ENCODE results near the gene GRM2.
A peak's percentile ranks its signal among the peaks of the same experiment; 100 is the strongest.

The GRM2 gene

GRCh38 chr3:51676102-51676640, 30.7 kb upstream of the GRM2 start:
- no peak overlapping the region for H3K4me3 Mint-ChIP-seq
- H3K27ac Mint-ChIP-seq: peak overlapping the region; percentile 68
- peaks cover 7% of the 10 kb centered on the region for H3K36me3 Mint-ChIP-seq
- H3K9me3 Mint-ChIP-seq (ENCODE audit: low read depth): no peaks in the 10 kb centered on the region
- H3K27me3 Mint-ChIP-seq: no peaks in the 10 kb centered on the region
- peaks cover 82% of the 10 kb centered on the region for H3K4me1 Mint-ChIP-seq (ENCODE audit: low read depth)

- H3K36me3 Mint-ChIP-seq: peaks cover 10% of the 10 kb centered on the region
- peaks cover 89% of the 10 kb centered on the region for H3K4me1 Mint-ChIP-seq (ENCODE audit: low read depth)
- peak overlapping the region; percentile 2 for H3K27ac Mint-ChIP-seq
- no peak overlapping the region for H3K4me3 Mint-ChIP-seq
- no peaks in the 10 kb centered on the region for H3K9me3 Mint-ChIP-seq (ENCODE audit: low read depth)
- H3K27me3 Mint-ChIP-seq: no peaks in the 10 kb centered on the region
These were observed 29.5 kb upstream of the GRM2 start for GRCh38 chr3:51677358-51677757.

- H3K4me3 Mint-ChIP-seq: no peak overlapping the region
- H3K27me3 Mint-ChIP-seq: no peaks in the 10 kb centered on the region
These were observed 28.7 kb upstream of the GRM2 start for GRCh38 chr3:51678186-51678585.

GRCh38 chr3:51678641-51679040, 28.2 kb upstream of the GRM2 start:
- Mint-ChIP-seq H3K27me3 (no peaks in the 10 kb centered on the region), H3K27ac (peak overlapping the region; percentile 41), H3K36me3 (peaks cover 10% of the 10 kb centered on the region), H3K4me3 (no peak overlapping the region), H3K9me3 (ENCODE audit: low read depth) (no peaks in the 10 kb centered on the region), H3K4me1 (ENCODE audit: low read depth) (peaks cover 89% of the 10 kb centered on the region)

More at GRCh38 chr3:51678186-51678585, 28.7 kb upstream of the GRM2 start:
- H3K4me1 Mint-ChIP-seq (ENCODE audit: low read depth): peaks cover 90% of the 10 kb centered on the region
- H3K27ac Mint-ChIP-seq: peak overlapping the region; percentile 2
- no peaks in the 10 kb centered on the region for H3K9me3 Mint-ChIP-seq (ENCODE audit: low read depth)
- peaks cover 10% of the 10 kb centered on the region for H3K36me3 Mint-ChIP-seq

- H3K27me3 Mint-ChIP-seq: no peaks in the 10 kb centered on the region
- H3K27ac Mint-ChIP-seq: peak overlapping the region; percentile 68
- H3K4me1 Mint-ChIP-seq (ENCODE audit: low read depth): peaks cover 89% of the 10 kb centered on the region
- H3K9me3 Mint-ChIP-seq (ENCODE audit: low read depth): no peaks in the 10 kb centered on the region
- peaks cover 10% of the 10 kb centered on the region for H3K36me3 Mint-ChIP-seq
- no peak overlapping the region for H3K4me3 Mint-ChIP-seq
These were observed 27.6 kb upstream of the GRM2 start for GRCh38 chr3:51679318-51679717.

- Mint-ChIP-seq H3K9me3 (ENCODE audit: low read depth) (no peaks in the 10 kb centered on the region), H3K27me3 (no peaks in the 10 kb centered on the region), H3K4me3 (no peak overlapping the region), H3K36me3 (peaks cover 9% of the 10 kb centered on the region), H3K4me1 (ENCODE audit: low read depth) (peaks cover 90% of the 10 kb centered on the region), H3K27ac (peak overlapping the region; percentile 68)
These were observed 27.1 kb upstream of the GRM2 start for GRCh38 chr3:51679777-51680176.

- no peak overlapping the region for H3K4me3 Mint-ChIP-seq
- no peaks in the 10 kb centered on the region for H3K27me3 Mint-ChIP-seq
- peaks cover 9% of the 10 kb centered on the region for H3K36me3 Mint-ChIP-seq
- peaks cover 90% of the 10 kb centered on the region for H3K4me1 Mint-ChIP-seq (ENCODE audit: low read depth)
- H3K9me3 Mint-ChIP-seq (ENCODE audit: low read depth): no peaks in the 10 kb centered on the region
- peak overlapping the region; percentile 68 for H3K27ac Mint-ChIP-seq
These were observed 26.7 kb upstream of the GRM2 start for GRCh38 chr3:51680196-51680595.

- H3K27me3 Mint-ChIP-seq: no peaks in the 10 kb centered on the region
- H3K4me3 Mint-ChIP-seq: peak overlapping the region; percentile 79
- H3K9me3 Mint-ChIP-seq (ENCODE audit: low read depth): no peaks in the 10 kb centered on the region
- peaks cover 8% of the 10 kb centered on the region for H3K36me3 Mint-ChIP-seq
- H3K27ac Mint-ChIP-seq: peak overlapping the region; percentile 37
- peaks cover 90% of the 10 kb centered on the region for H3K4me1 Mint-ChIP-seq (ENCODE audit: low read depth)
These were observed 26.1 kb upstream of the GRM2 start for GRCh38 chr3:51680663-51681230.

GRCh38 chr3:51681453-51681852, 25.4 kb upstream of the GRM2 start:
- H3K36me3 Mint-ChIP-seq: peaks cover 8% of the 10 kb centered on the region

GRCh38 chr3:51682079-51682478, 24.8 kb upstream of the GRM2 start:
- no peaks in the 10 kb centered on the region for H3K27me3 Mint-ChIP-seq
- peaks cover 10% of the 10 kb centered on the region for H3K36me3 Mint-ChIP-seq
- no peaks in the 10 kb centered on the region for H3K9me3 Mint-ChIP-seq (ENCODE audit: low read depth)
- H3K4me1 Mint-ChIP-seq (ENCODE audit: low read depth): peaks cover 91% of the 10 kb centered on the region
- H3K4me3 Mint-ChIP-seq: peak overlapping the region; percentile 79
- H3K27ac Mint-ChIP-seq: peak overlapping the region; percentile 87

More at GRCh38 chr3:51681453-51681852, 25.4 kb upstream of the GRM2 start:
- Mint-ChIP-seq H3K27me3 (no peaks in the 10 kb centered on the region), H3K9me3 (ENCODE audit: low read depth) (no peaks in the 10 kb centered on the region), H3K4me3 (peak overlapping the region; percentile 79), H3K27ac (peak overlapping the region; percentile 37), H3K4me1 (ENCODE audit: low read depth) (peaks cover 90% of the 10 kb centered on the region)

- H3K4me1 Mint-ChIP-seq (ENCODE audit: low read depth): peaks cover 94% of the 10 kb centered on the region
- no peaks in the 10 kb centered on the region for H3K9me3 Mint-ChIP-seq (ENCODE audit: low read depth)
- peaks cover 10% of the 10 kb centered on the region for H3K36me3 Mint-ChIP-seq
- peak overlapping the region; percentile 50 for H3K27ac Mint-ChIP-seq
- H3K27me3 Mint-ChIP-seq: no peaks in the 10 kb centered on the region
- no peak overlapping the region for H3K4me3 Mint-ChIP-seq
These were observed 24.3 kb upstream of the GRM2 start for GRCh38 chr3:51682526-51682925.

- Mint-ChIP-seq H3K4me1 (ENCODE audit: low read depth) (peaks cover 96% of the 10 kb centered on the region), H3K4me3 (no peak overlapping the region), H3K27me3 (no peaks in the 10 kb centered on the region), H3K27ac (no peak overlapping the region), H3K9me3 (ENCODE audit: low read depth) (no peaks in the 10 kb centered on the region), H3K36me3 (peaks cover 10% of the 10 kb centered on the region)
These were observed 23.3 kb upstream of the GRM2 start for GRCh38 chr3:51683566-51683965.

GRCh38 chr3:51684971-51685751, 21.7 kb upstream of the GRM2 start:
- Mint-ChIP-seq H3K27ac (peak overlapping the region; percentile 91), H3K4me3 (peak overlapping the region; percentile 71), H3K4me1 (ENCODE audit: low read depth) (peaks cover 87% of the 10 kb centered on the region), H3K27me3 (no peaks in the 10 kb centered on the region), H3K36me3 (peaks cover 10% of the 10 kb centered on the region), H3K9me3 (ENCODE audit: low read depth) (no peaks in the 10 kb centered on the region)

GRCh38 chr3:51686056-51686455, 20.8 kb upstream of the GRM2 start:
- Mint-ChIP-seq H3K4me3 (peak overlapping the region; percentile 71), H3K9me3 (ENCODE audit: low read depth) (no peaks in the 10 kb centered on the region), H3K27me3 (no peaks in the 10 kb centered on the region), H3K27ac (peak overlapping the region; percentile 91), H3K36me3 (peaks cover 10% of the 10 kb centered on the region), H3K4me1 (ENCODE audit: low read depth) (peaks cover 82% of the 10 kb centered on the region)

GRCh38 chr3:51686512-51687215, 20.2 kb upstream of the GRM2 start:
- H3K4me1 Mint-ChIP-seq (ENCODE audit: low read depth): peaks cover 79% of the 10 kb centered on the region
- peaks cover 10% of the 10 kb centered on the region for H3K36me3 Mint-ChIP-seq
- peak overlapping the region; percentile 71 for H3K4me3 Mint-ChIP-seq
- H3K27ac Mint-ChIP-seq: peak overlapping the region; percentile 91
- no peaks in the 10 kb centered on the region for H3K9me3 Mint-ChIP-seq (ENCODE audit: low read depth)
- no peaks in the 10 kb centered on the region for H3K27me3 Mint-ChIP-seq
